Breast epithelium (tissue), 4 donors: ENCODE data around the gene DDX10. TPM values are rescaled to one million over a fixed set of nuclear protein-coding genes. Genes with fewer than 3 reads are reported as not detected.

ENCODE experiments used
- DNase-seq, 2 donors: peaks; one replicate each; pipeline ENCODE4 v3.0.0-alpha.2; 2019; ENCODE audit warnings: low spot score in 2 of 2
- H3K27ac ChIP-seq, 2 donors: fragments of 200-600 bp; sonication (generic) in 1 of 2; one replicate each; pipeline ENCODE4 v1.5.1; 2016 to 2019; ENCODE audit warnings: mild to moderate bottlenecking in 1 of 2
- H3K27me3 ChIP-seq, 2 donors: fragments of 200-600 bp; sonication (generic) in 1 of 2; one replicate each; pipeline versions ENCODE4 v1.5.1 to v1.6.0; 2017 to 2019; ENCODE audit warnings: control low read depth in 1 of 2, mild to moderate bottlenecking in 1 of 2
- H3K36me3 ChIP-seq: fragments of 200-600 bp; one replicate; pipeline ENCODE4 v1.5.1; 2019
- H3K4me1 ChIP-seq, 2 donors: fragments of 200-600 bp; sonication (generic); one replicate each; pipeline ENCODE4 v1.5.1; 2016 to 2019; ENCODE audit warnings: control low read depth in 1 of 2
- H3K4me3 ChIP-seq, 3 donors: fragments of 200-600 bp; sonication (generic); 1 replicate in 2 of 3; 2 replicates in 1 of 3; pipeline ENCODE4 v1.5.1; 2016 to 2019; ENCODE audit warnings: mild to moderate bottlenecking in 3 of 3, moderate library complexity in 2 of 3
- H3K9me3 ChIP-seq, 2 donors: fragments of 200-600 bp; sonication (generic) in 1 of 2; one replicate each; pipeline ENCODE4 v1.5.1; 2016 to 2019; ENCODE audit warnings: control low read depth in 1 of 2
- POLR2A ChIP-seq: fragments of 450-650 bp; IDR thresholded peaks from one replicate; pipeline ENCODE4 v1.6.1; 2016; ENCODE audit warnings: antibody characterized with exemption, mild to moderate bottlenecking, moderate library complexity
- POLR2AphosphoS5 ChIP-seq, 3 donors: sonication (generic); formaldehyde crosslinking; IDR thresholded peaks; one replicate each; pipeline ENCODE4 v1.6.1; 2017; ENCODE audit warnings: antibody characterized with exemption in 3 of 3
- intact Hi-C: fragments of 100-400 bp; cut with DNase I; formaldehyde crosslinking; loops from one replicate; pipeline ENCODE4 v1.15.1; 2023; ENCODE audit warnings: low total_unique reads
- total RNA-seq, 3 donors: library from RNA; depleted of rRNA; stranded (reverse); fragments of >200 nt; gene quantifications; one replicate each; pipeline ENCODE4 v1.1.0, GENCODE V29; 2016
- TF ChIP-seq, protein P1 (sequence below), 3 donors: fragments of 450-650 bp; IDR thresholded peaks; one replicate each; pipeline ENCODE4 v1.5.1; 2016 to 2017; ENCODE audit warnings: antibody characterized with exemption in 3 of 3, mild to moderate bottlenecking in 3 of 3, moderate library complexity in 3 of 3

DDX10 gene
- total RNA-seq, 3 donors from 2014 or later, result 17.3 to 41.9 (median 29.5) TPM

DNA sequence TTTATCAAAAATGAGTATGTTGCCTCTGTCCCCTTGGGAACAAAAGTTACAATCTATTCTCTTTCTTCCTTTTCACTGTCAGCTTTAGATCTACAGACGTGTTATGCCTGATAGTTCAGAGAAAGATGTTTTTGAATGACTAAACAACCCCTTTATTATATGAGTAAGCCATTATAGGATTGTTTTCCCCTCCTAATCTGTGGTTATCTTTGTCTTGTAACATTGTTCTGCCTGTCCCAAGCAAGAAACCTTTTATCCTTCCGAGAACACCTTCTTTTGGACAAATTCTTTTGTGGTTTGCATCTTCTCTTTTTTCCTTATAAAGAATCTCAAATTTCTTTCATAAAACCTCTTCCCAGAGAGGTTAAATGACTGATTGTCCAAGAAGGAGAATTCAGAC, 208.4 kb downstream of the DDX10 start:
- Histone ChIP-seq H3K27ac (no peak overlapping the region), H3K4me3 (no peak overlapping the region), H3K4me1 (no peaks in the 10 kb centered on the region), H3K36me3 (no peaks in the 10 kb centered on the region), H3K27me3 (no peaks in the 10 kb centered on the region), H3K9me3 (no peaks in the 10 kb centered on the region)
- TF ChIP-seq POLR2AphosphoS5 (IDR thresholded peaks at IDR 0.05), result no peak
- TF ChIP-seq POLR2A, result no peak
- TF ChIP-seq, protein P1, sequence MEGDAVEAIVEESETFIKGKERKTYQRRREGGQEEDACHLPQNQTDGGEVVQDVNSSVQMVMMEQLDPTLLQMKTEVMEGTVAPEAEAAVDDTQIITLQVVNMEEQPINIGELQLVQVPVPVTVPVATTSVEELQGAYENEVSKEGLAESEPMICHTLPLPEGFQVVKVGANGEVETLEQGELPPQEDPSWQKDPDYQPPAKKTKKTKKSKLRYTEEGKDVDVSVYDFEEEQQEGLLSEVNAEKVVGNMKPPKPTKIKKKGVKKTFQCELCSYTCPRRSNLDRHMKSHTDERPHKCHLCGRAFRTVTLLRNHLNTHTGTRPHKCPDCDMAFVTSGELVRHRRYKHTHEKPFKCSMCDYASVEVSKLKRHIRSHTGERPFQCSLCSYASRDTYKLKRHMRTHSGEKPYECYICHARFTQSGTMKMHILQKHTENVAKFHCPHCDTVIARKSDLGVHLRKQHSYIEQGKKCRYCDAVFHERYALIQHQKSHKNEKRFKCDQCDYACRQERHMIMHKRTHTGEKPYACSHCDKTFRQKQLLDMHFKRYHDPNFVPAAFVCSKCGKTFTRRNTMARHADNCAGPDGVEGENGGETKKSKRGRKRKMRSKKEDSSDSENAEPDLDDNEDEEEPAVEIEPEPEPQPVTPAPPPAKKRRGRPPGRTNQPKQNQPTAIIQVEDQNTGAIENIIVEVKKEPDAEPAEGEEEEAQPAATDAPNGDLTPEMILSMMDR (IDR thresholded peaks at IDR 0.05), result no peak
- intact Hi-C loops, result no loop called here
- DNase-seq, result no peak

DNA sequence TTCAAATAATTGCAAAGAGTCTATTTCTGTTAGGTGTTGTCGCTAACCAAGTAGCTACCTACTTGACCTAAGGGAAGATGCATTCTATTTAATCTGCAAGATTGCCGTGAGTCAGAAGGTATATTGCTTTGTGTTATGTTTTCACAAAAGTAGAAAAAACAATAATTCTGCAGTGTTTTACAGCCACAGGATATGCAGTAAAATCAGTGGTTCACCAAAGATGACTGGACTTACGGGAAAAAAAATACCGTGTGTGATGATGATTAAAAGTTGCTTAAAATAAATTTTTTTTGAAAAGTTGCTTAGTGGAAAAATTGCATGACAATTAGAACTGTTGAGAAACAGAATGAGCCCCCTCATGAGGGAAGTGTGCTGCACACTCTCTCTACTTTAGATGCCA, 209.1 kb downstream of the DDX10 start:
- intact Hi-C loops, result no loop called here
- H3K4me3 ChIP-seq, result no peak overlapping the region
- no peaks in the 10 kb centered on the region for H3K9me3 ChIP-seq
- TF ChIP-seq, protein P1 (IDR thresholded peaks at IDR 0.05), result no peak
- TF ChIP-seq POLR2AphosphoS5 (IDR thresholded peaks at IDR 0.05) (no peak), POLR2A (no peak)
- no peaks in the 10 kb centered on the region for H3K4me1 ChIP-seq
- no peak for DNase-seq
- H3K27me3 ChIP-seq, result no peaks in the 10 kb centered on the region
- no peaks in the 10 kb centered on the region for H3K36me3 ChIP-seq
- H3K27ac ChIP-seq, result no peak overlapping the region

DNA sequence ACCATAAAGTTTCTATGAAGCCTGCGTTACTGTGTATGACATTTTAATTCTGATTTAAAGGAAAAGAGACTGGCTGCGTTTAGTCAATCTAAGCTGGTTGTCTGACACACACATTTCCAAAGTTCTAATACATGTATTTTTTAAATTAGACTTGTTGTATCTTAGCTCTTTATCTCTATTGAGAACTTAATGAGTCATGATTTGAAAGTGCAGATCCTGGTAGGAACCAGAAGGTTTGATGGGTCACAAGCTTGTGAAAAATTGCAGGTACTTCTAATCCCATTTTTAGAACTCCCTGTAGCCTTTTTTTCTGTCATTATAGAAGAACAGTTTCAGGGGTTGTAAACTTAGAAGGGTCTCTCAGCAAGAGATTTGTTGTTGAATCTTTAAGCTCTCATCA, 210.3 kb downstream of the DDX10 start:
- intact Hi-C loops, result no loop called here
- Histone ChIP-seq H3K27ac (no peak overlapping the region), H3K4me1 (no peaks in the 10 kb centered on the region), H3K4me3 (no peak overlapping the region), H3K36me3 (no peaks in the 10 kb centered on the region), H3K9me3 (no peaks in the 10 kb centered on the region), H3K27me3 (no peaks in the 10 kb centered on the region)
- DNase-seq, result no peak
- TF ChIP-seq, protein P1 (IDR thresholded peaks at IDR 0.05), result no peak
- no peak for TF ChIP-seq POLR2A
- no peak for TF ChIP-seq POLR2AphosphoS5 (IDR thresholded peaks at IDR 0.05)

DNA sequence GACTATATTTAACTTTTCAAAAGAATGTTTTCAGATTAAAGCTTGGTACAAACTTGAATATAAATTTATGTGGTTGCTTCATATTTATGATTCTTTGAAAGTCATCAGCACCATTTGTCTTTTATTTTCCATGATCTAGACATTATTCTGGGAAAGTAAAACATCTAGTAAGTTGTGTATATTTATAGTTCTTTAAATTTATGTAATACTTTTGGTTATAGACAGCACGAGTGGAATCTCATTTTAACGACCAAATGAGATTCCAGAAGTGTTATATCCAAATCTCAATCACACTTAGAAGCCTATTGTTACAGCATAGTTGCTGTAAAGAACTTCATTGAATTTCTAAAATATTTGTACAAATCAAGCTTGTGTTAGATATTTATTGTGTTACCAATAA, 212.3 kb downstream of the DDX10 start:
- no peak overlapping the region for H3K27ac ChIP-seq
- DNase-seq, result no peak
- H3K27me3 ChIP-seq, result no peaks in the 10 kb centered on the region
- no peak for TF ChIP-seq POLR2AphosphoS5 (IDR thresholded peaks at IDR 0.05)
- TF ChIP-seq, protein P1 (IDR thresholded peaks at IDR 0.05), result no peak
- TF ChIP-seq POLR2A, result no peak
- H3K9me3 ChIP-seq, result no peaks in the 10 kb centered on the region
- no peak overlapping the region for H3K4me3 ChIP-seq
- intact Hi-C loops, result no loop called here
- H3K36me3 ChIP-seq, result no peaks in the 10 kb centered on the region
- H3K4me1 ChIP-seq, result no peaks in the 10 kb centered on the region

DNA sequence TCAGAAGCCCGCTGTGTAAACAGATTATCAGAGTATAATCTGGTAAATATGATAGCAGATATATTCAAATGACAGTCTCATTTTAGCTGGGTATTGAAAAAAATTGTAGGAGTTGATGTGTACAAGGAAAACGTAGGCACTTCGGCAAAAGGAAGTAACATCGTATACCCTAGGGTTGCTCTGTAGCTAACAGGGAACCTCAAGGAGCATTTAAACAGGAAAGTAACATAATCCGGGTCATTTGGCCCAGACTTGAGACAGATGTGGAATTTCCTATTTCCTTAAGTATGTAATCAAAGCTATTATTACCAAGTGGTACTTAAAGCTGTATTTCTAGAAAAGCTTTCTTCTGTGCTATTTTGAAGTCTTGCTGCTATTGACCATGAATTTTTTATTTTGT, 215.6 kb downstream of the DDX10 start:
- Histone ChIP-seq H3K27me3 (no peaks in the 10 kb centered on the region), H3K36me3 (no peaks in the 10 kb centered on the region), H3K4me3 (no peak overlapping the region), H3K4me1 (no peaks in the 10 kb centered on the region), H3K9me3 (no peaks in the 10 kb centered on the region), H3K27ac (no peak overlapping the region)
- no peak for DNase-seq
- intact Hi-C loops, result no loop called here
- TF ChIP-seq POLR2A (no peak), POLR2AphosphoS5 (IDR thresholded peaks at IDR 0.05) (no peak)
- TF ChIP-seq, protein P1 (IDR thresholded peaks at IDR 0.05), result no peak
